ENCODE results near the gene PTCH1.

The PTCH1 gene

GRCh38 chr9:95435074-95435728, 81.6 kb downstream of the PTCH1 start:
- DNase-seq (ENCODE audit: low read depth), result no peak
- TF ChIP-seq, protein P1, sequence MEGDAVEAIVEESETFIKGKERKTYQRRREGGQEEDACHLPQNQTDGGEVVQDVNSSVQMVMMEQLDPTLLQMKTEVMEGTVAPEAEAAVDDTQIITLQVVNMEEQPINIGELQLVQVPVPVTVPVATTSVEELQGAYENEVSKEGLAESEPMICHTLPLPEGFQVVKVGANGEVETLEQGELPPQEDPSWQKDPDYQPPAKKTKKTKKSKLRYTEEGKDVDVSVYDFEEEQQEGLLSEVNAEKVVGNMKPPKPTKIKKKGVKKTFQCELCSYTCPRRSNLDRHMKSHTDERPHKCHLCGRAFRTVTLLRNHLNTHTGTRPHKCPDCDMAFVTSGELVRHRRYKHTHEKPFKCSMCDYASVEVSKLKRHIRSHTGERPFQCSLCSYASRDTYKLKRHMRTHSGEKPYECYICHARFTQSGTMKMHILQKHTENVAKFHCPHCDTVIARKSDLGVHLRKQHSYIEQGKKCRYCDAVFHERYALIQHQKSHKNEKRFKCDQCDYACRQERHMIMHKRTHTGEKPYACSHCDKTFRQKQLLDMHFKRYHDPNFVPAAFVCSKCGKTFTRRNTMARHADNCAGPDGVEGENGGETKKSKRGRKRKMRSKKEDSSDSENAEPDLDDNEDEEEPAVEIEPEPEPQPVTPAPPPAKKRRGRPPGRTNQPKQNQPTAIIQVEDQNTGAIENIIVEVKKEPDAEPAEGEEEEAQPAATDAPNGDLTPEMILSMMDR (IDR thresholded peaks at IDR 0.05; ENCODE audit: low read length, missing control alignments), result no peak
- no peak overlapping the region for H3K4me3 ChIP-seq (replicated peaks; ENCODE audit: low read depth, low read length)

DNA sequence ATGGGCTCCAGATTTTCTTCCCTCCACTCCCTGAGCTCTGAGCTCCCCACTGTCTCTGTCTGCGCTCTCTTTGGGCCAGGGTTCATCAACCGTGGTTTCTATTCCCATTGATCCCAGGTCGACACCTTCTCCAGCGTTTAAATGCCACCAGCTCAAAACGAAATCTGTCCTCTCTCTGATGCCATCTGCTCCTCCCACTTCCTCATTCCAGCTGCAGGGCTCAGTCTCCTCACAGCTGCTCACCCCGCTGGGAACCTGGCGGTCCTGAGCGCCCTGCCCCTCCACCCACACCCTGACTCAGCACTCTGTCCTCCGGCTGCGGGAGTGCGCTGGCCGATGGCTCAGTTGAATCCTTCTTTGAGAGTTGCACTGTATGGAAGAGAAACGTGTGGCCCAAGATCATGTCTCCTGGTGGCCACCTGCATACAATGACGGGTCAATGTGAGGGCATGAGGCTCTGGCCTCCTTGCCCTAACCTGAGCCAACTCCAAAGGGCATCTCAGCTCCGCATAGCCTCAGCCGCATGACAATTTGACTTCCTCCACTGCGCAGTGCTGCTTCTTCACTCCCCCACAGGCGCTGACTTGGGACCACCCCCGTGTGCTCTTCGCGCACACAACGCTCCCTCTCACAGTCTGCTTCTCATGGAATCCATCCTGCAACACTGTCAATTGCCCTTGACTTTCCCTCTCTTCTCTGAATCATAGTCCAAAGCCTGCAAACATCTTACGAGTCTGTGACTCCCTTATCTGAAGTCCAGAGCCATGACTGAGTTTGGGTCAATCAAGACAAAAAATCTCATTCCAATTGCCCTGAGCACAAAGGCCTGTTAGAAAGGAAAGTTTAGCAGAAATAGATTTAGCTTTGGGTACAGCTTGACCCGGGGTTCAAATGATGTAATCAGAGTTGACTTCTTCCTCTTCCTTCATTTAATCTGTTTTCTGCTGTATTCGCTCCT, 82.4 kb downstream of the PTCH1 start:
- TF ChIP-seq, protein P1 (IDR thresholded peaks at IDR 0.05; ENCODE audit: low read length, missing control alignments), result no peak
- DNase-seq (ENCODE audit: low read depth), result no peak

GRCh38 chr9:95433096-95433819, 83.5 kb downstream of the PTCH1 start:
- TF ChIP-seq, protein P1 (IDR thresholded peaks at IDR 0.05; ENCODE audit: low read length, missing control alignments), result no peak
- DNase-seq (ENCODE audit: low read depth), result peak; percentile 16
- no peak overlapping the region for H3K4me3 ChIP-seq (replicated peaks; ENCODE audit: low read depth, low read length)

More for the DNA sequence above, 82.4 kb downstream of the PTCH1 start:
- no peak overlapping the region for H3K4me3 ChIP-seq (replicated peaks; ENCODE audit: low read depth, low read length)

DNA sequence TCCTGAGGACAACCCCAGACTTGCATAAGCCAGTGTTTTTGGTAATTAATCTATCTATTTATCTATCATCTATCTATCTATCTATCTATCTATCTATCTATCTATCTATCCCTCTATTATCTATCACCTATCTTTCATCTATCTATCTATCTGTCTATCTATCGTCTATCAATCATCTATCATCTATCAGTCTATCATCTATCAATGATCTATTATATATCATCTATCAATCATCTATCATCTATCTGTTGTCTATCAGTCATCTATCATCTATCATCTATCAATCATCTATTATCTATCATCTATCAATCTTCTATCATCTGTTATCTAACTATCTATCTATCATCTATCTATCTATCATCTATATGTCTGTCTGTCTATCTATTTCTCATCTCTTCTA, 85.5 kb downstream of the PTCH1 start:
- no peak for DNase-seq (ENCODE audit: low read depth)
- H3K4me3 ChIP-seq (replicated peaks; ENCODE audit: low read depth, low read length), result no peak overlapping the region
- TF ChIP-seq, protein P1 (IDR thresholded peaks at IDR 0.05; ENCODE audit: low read length, missing control alignments), result no peak

GRCh38 chr9:95429948-95430620, 86.7 kb downstream of the PTCH1 start:
- no peak overlapping the region for H3K4me3 ChIP-seq (replicated peaks; ENCODE audit: low read depth, low read length)
- TF ChIP-seq, protein P1 (IDR thresholded peaks at IDR 0.05; ENCODE audit: low read length, missing control alignments), result no peak
- no peak for DNase-seq (ENCODE audit: low read depth)

DNA sequence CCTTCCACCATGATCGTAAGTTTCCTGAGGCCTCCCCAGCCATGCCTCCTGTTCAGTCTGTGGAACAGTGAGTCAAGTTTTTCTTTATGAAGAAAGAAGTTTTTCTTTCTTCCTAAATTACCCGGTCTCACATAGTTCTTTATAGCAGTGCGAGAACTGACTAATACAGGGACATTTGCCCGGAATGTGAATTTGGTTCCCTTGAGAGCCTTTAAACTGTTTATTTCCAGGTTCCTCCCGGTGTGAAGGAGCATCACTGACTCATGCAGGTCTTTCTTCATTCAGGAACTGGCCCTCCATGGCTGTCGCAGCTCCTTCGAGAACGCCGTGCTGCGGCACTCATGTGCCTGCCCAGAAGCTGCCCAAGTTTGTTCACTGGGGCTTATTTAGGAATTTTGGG, 87.7 kb downstream of the PTCH1 start:
- no peak overlapping the region for H3K4me3 ChIP-seq (replicated peaks; ENCODE audit: low read depth, low read length)
- no peak for DNase-seq (ENCODE audit: low read depth)
- TF ChIP-seq, protein P1 (IDR thresholded peaks at IDR 0.05; ENCODE audit: low read length, missing control alignments), result no peak
